IMR-90 (cell line): Measurements from ENCODE around the gene NIT1. TPM values are rescaled to one million over a fixed set of nuclear protein-coding genes. Genes with fewer than 3 reads are reported as not detected.

ENCODE experiments used
- ATAC-seq: fragments of 200-7000 bp; cut with Tn5 transposase; 2 replicates; pipeline ENCODE4 v1.9.1; 2020; ENCODE audit warnings: low read depth, mild to moderate bottlenecking, moderate library complexity
- BruUV-seq: library from RNA; stranded (reverse); fragments of 400-500 nt; replicated peaks from 2 replicates; lab custom pipeline; 2021; lab: Mats Ljungman, UMichigan
- CTCF ChIA-PET: fragments of 300-600 bp; formaldehyde crosslinking; extraction: SDS; loops from one replicate; lab custom pipeline; 2021; ENCODE audit warnings: antibody characterized with exemption; lab: Yijun Ruan, JAX
- POLR2A ChIA-PET: fragments of 300-600 bp; sonication (Branson Sonifier 250); formaldehyde crosslinking; loops from one replicate; lab custom pipeline; 2022; ENCODE audit warnings: antibody characterized with exemption; ENCODE audit not compliant: unreplicated experiment; lab: Charles Lee
- DNase-seq: peaks from one replicate; pipeline ENCODE4 v3.0.0; 2013
- H2AFZ ChIP-seq: replicated peaks from 2 replicates; pipeline ENCODE3; 2013; ENCODE audit warnings: low read length, mild to moderate bottlenecking; ENCODE audit not compliant: poor library complexity
- H2AK5ac ChIP-seq: 2 replicates; pipeline ENCODE4 v1.6.1; 2013; ENCODE audit warnings: low read depth, low read length, inconsistent platforms
- H2AK9ac ChIP-seq: replicated peaks from 2 replicates; pipeline ENCODE3; 2013; ENCODE audit warnings: mild to moderate bottlenecking, low read depth, low read length, moderate library complexity; ENCODE audit not compliant: poor library complexity
- H2BK120ac ChIP-seq: 2 replicates; pipeline ENCODE4 v1.6.1; 2013; ENCODE audit warnings: low read depth, low read length, inconsistent platforms
- H2BK15ac ChIP-seq: 3 replicates; pipeline ENCODE4 v1.6.1; 2013; ENCODE audit warnings: low read depth, low read length, inconsistent platforms
- H2BK20ac ChIP-seq: 2 replicates; pipeline ENCODE4 v1.6.1; 2013; ENCODE audit warnings: low read depth, mild to moderate bottlenecking, inconsistent platforms, low read length, moderate library complexity
- H2BK5ac ChIP-seq: 2 replicates; pipeline ENCODE4 v1.6.1; 2013; ENCODE audit warnings: mild to moderate bottlenecking, low read depth, low read length, inconsistent platforms; ENCODE audit not compliant: poor library complexity, severe bottlenecking
- H3K14ac ChIP-seq: replicated peaks from 2 replicates; pipeline ENCODE4 v1.6.1; 2013; ENCODE audit warnings: low read depth, low read length, inconsistent platforms
- H3K18ac ChIP-seq: 2 replicates; pipeline ENCODE4 v1.6.1; 2013; ENCODE audit warnings: low read depth, low read length, control low read depth
- H3K23ac ChIP-seq: 2 replicates; pipeline ENCODE4 v1.6.1; 2013; ENCODE audit warnings: low read depth, low read length, inconsistent platforms
- H3K27ac ChIP-seq: 2 replicates; pipeline ENCODE4 v1.5.1; 2013; ENCODE audit warnings: mild to moderate bottlenecking, control low read depth, low read length; ENCODE audit not compliant: insufficient read depth
- H3K27me3 ChIP-seq: 2 replicates; pipeline ENCODE4 v1.6.1; 2013; ENCODE audit warnings: low read length; ENCODE audit not compliant: control insufficient read depth, insufficient read depth
- H3K36me3 ChIP-seq: 2 replicates; pipeline ENCODE4 v1.6.1; 2013; ENCODE audit warnings: low read length, mixed read lengths; ENCODE audit not compliant: control insufficient read depth, insufficient read depth
- H3K4ac ChIP-seq: 2 replicates; pipeline ENCODE4 v1.6.1; 2013; ENCODE audit warnings: low read depth, low read length, inconsistent platforms
- H3K4me1 ChIP-seq: 2 replicates; pipeline ENCODE4 v1.6.1; 2013; ENCODE audit warnings: low read length, mixed read lengths; ENCODE audit not compliant: control insufficient read depth, insufficient read depth
- H3K4me2 ChIP-seq: 2 replicates; pipeline ENCODE4 v1.6.1; 2013; ENCODE audit warnings: low read depth, mild to moderate bottlenecking, control low read depth, low read length, moderate library complexity
- H3K4me3 ChIP-seq: 2 replicates; pipeline ENCODE4 v1.5.1; 2013; ENCODE audit warnings: low read depth, mild to moderate bottlenecking, control low read depth, low read length, moderate library complexity; ENCODE audit not compliant: insufficient read depth
- H3K56ac ChIP-seq: 2 replicates; pipeline ENCODE4 v1.6.1; 2013; ENCODE audit warnings: low read length, inconsistent platforms; ENCODE audit not compliant: insufficient read depth; ENCODE audit errors: extremely low read depth
- H3K79me1 ChIP-seq, 2 experiments: 2 replicates each; pipeline ENCODE4 v1.6.1; 2013; ENCODE audit warnings: low read length in 2 of 2, inconsistent platforms in 1 of 2, low read depth in 1 of 2
- H3K9ac ChIP-seq: 2 replicates; pipeline ENCODE4 v1.6.1; 2013; ENCODE audit warnings: low read depth, low read length, control low read depth
- H3K9me1 ChIP-seq: 2 replicates; pipeline ENCODE4 v1.6.1; 2013; ENCODE audit warnings: low read length, inconsistent platforms; ENCODE audit not compliant: insufficient read depth
- H3K9me3 ChIP-seq: 2 replicates; pipeline ENCODE4 v1.6.1; 2013; ENCODE audit warnings: low read length; ENCODE audit not compliant: control insufficient read depth, insufficient read depth
- H4K20me1 ChIP-seq: 2 replicates; pipeline ENCODE4 v1.6.1; 2013; ENCODE audit warnings: low read length, inconsistent platforms; ENCODE audit not compliant: insufficient read depth
- H4K5ac ChIP-seq: 2 replicates; pipeline ENCODE4 v1.6.1; 2013; ENCODE audit warnings: mild to moderate bottlenecking, low read depth, low read length, control low read depth
- H4K8ac ChIP-seq, 2 experiments: 2 replicates each; pipeline ENCODE4 v1.6.1; 2013; ENCODE audit warnings: low read depth in 2 of 2, low read length in 2 of 2, control low read depth in 1 of 2, inconsistent platforms in 1 of 2
- H4K91ac ChIP-seq: 2 replicates; pipeline ENCODE4 v1.6.1; 2013; ENCODE audit warnings: low read depth, low read length, inconsistent platforms; ENCODE audit not compliant: insufficient read depth
- BHLHE40 ChIP-seq: fragments of 150-350 bp; IDR thresholded peaks from 2 replicates; pipeline ENCODE4 v1.6.1; 2016; ENCODE audit warnings: mild to moderate bottlenecking, low read depth, low read length
- CEBPB ChIP-seq: IDR thresholded peaks from 2 replicates; pipeline ENCODE4 v1.6.1; 2012; ENCODE audit warnings: low read depth, low read length, improper control_type of control experiment
- CHD1 ChIP-seq: IDR thresholded peaks from 2 replicates; pipeline ENCODE4 v1.6.1; 2012; ENCODE audit warnings: low read depth, low read length, improper control_type of control experiment
- FOS ChIP-seq: fragments of 150-350 bp; IDR thresholded peaks from 2 replicates; pipeline ENCODE4 v1.6.1; 2016; ENCODE audit warnings: low read depth, low read length
- MAFK ChIP-seq: IDR thresholded peaks from 2 replicates; pipeline ENCODE4 v1.6.1; 2012; ENCODE audit warnings: low read depth, low read length, improper control_type of control experiment
- MAZ ChIP-seq: IDR thresholded peaks from 2 replicates; pipeline ENCODE4 v1.6.1; 2012; ENCODE audit warnings: low read depth, mild to moderate bottlenecking, low read length, improper control_type of control experiment, moderate library complexity, borderline replicate concordance
- MXI1 ChIP-seq: IDR thresholded peaks from 2 replicates; pipeline ENCODE4 v1.6.1; 2012; ENCODE audit warnings: low read depth, mild to moderate bottlenecking, low read length, moderate library complexity, borderline replicate concordance
- NFE2L2 ChIP-seq: fragments of 150-350 bp; IDR thresholded peaks from 2 replicates; pipeline ENCODE4 v1.6.1; 2016; ENCODE audit warnings: low read depth, mild to moderate bottlenecking, low read length
- POLR2A ChIP-seq: IDR thresholded peaks from 2 replicates; pipeline ENCODE4 v1.6.1; 2012; ENCODE audit warnings: mild to moderate bottlenecking, low read depth, low read length
- RAD21 ChIP-seq: IDR thresholded peaks from 2 replicates; pipeline ENCODE4 v1.6.1; 2012; ENCODE audit warnings: low read length, improper control_type of control experiment
- RCOR1 ChIP-seq: IDR thresholded peaks from 2 replicates; pipeline ENCODE4 v1.6.1; 2012; ENCODE audit warnings: mild to moderate bottlenecking, low read length, improper control_type of control experiment; ENCODE audit not compliant: insufficient replicate concordance
- RFX5 ChIP-seq: IDR thresholded peaks from 2 replicates; pipeline ENCODE4 v1.8.0; 2012; ENCODE audit warnings: low read depth, mild to moderate bottlenecking, low read length, moderate library complexity
- SMC3 ChIP-seq: fragments of 150-350 bp; IDR thresholded peaks from 2 replicates; pipeline ENCODE4 v1.6.1; 2016; ENCODE audit warnings: low read depth, mild to moderate bottlenecking, antibody characterized with exemption, low read length, moderate library complexity
- WGBS, 2 experiments: methylation state at CpG; one replicate each; pipeline versions ENCODE4 v1.1.5 to v1.1.7; 2013; ENCODE audit warnings: missing lambda C conversion rate in 2 of 2; ENCODE audit not compliant: insufficient read length in 1 of 2; ENCODE audit errors: extremely low coverage in 2 of 2; 5-methylcytosine and 5-hydroxymethylcytosine counted together
- dilution Hi-C: fragments of 300-500 bp; cut with HindIII; formaldehyde crosslinking; loops from one replicate; pipeline ENCODE4 v1.14.3; 2018; ENCODE audit warnings: low sequenced_read_pairs; ENCODE audit not compliant: unreplicated experiment
- in situ Hi-C: fragments of 300-500 bp; cut with MboI; formaldehyde crosslinking; loops from 3 replicates; pipeline ENCODE4 v1.14.3; 2019; ENCODE audit warnings: low sequenced_read_pairs, inconsistent platforms, mixed read lengths
- intact Hi-C: fragments of 100-400 bp; cut with micrococcal nuclease; formaldehyde crosslinking; loops from 2 replicates; pipeline ENCODE4 v1.10.0; 2022
- polyA plus RNA-seq, 3 experiments: library from polyadenylated mRNA; depleted of rRNA; stranded (reverse); fragments of >200 nt; gene quantifications; 2 replicates each; pipeline ENCODE4 v1.2.3, GENCODE V29; 2012; ENCODE audit warnings: low replicate concordance in 1 of 3
- total RNA-seq: library from RNA; depleted of rRNA; stranded (reverse); fragments of >200 nt; gene quantifications from 2 replicates; pipeline ENCODE4 v1.2.3, GENCODE V29; 2012
- TF ChIP-seq, protein P1 (sequence below): fragments of 150-350 bp; IDR thresholded peaks from 2 replicates; pipeline ENCODE4 v1.6.1; 2017; ENCODE audit warnings: mild to moderate bottlenecking, antibody characterized with exemption, low read length, low read depth
- TF ChIP-seq, protein P2 (sequence below): fragments of 150-350 bp; IDR thresholded peaks from 2 replicates; pipeline ENCODE4 v1.6.1; 2016; ENCODE audit warnings: low read depth, mild to moderate bottlenecking, low read length, moderate library complexity, borderline replicate concordance
- TF ChIP-seq, protein P3 (sequence below): conservative IDR thresholded peaks from 2 replicates; pipeline ENCODE4 v1.5.1; 2012; ENCODE audit warnings: mild to moderate bottlenecking, low read depth, low read length, improper control_type of control experiment

NIT1 gene
- total and polyA plus RNA-seq, 2 of the 4 experiments (the other 2 are of a cell fraction), result 22.8 to 33.6 TPM

DNA sequence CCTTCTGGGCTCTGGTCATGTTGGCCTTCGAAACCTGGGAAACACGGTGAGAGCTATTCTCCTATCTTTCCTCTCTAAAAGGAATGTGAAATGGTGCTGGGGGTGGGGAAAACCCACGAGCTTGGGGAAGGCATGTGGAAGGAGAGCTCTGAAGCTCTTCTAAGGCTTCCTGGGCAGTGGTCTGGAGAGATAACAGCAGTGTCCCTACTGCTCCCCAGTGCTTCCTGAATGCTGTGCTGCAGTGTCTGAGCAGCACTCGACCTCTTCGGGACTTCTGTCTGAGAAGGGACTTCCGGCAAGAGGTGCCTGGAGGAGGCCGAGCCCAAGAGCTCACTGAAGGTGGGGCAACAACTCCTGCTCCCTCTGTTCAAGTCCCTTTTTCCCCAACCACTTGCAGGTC, 44.1 kb downstream of the NIT1 start:
- H4K91ac ChIP-seq, result no peak overlapping the region
- no peak overlapping the region for H4K5ac ChIP-seq
- H3K27me3 ChIP-seq, result no peaks in the 10 kb centered on the region
- no peak overlapping the region for H3K9ac ChIP-seq
- DNase-seq, result no peak
- H3K14ac ChIP-seq, result no peak overlapping the region
- peaks cover 33% of the 10 kb centered on the region for H3K36me3 ChIP-seq
- H2BK120ac ChIP-seq, result no peak overlapping the region
- H2BK5ac ChIP-seq, result no peak overlapping the region
- peaks cover 7% of the 10 kb centered on the region for H3K4me1 ChIP-seq
- H3K4ac ChIP-seq, result no peak overlapping the region
- no peak for TF ChIP-seq RAD21
- TF ChIP-seq RCOR1, result no peak
- TF ChIP-seq, protein P1, sequence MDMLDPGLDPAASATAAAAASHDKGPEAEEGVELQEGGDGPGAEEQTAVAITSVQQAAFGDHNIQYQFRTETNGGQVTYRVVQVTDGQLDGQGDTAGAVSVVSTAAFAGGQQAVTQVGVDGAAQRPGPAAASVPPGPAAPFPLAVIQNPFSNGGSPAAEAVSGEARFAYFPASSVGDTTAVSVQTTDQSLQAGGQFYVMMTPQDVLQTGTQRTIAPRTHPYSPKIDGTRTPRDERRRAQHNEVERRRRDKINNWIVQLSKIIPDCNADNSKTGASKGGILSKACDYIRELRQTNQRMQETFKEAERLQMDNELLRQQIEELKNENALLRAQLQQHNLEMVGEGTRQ, result no peak
- no peak for TF ChIP-seq NFE2L2
- TF ChIP-seq CHD1, result no peak
- no peak for TF ChIP-seq POLR2A
- TF ChIP-seq SMC3, result no peak
- TF ChIP-seq, protein P2, sequence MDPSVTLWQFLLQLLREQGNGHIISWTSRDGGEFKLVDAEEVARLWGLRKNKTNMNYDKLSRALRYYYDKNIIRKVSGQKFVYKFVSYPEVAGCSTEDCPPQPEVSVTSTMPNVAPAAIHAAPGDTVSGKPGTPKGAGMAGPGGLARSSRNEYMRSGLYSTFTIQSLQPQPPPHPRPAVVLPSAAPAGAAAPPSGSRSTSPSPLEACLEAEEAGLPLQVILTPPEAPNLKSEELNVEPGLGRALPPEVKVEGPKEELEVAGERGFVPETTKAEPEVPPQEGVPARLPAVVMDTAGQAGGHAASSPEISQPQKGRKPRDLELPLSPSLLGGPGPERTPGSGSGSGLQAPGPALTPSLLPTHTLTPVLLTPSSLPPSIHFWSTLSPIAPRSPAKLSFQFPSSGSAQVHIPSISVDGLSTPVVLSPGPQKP, result no peak
- TF ChIP-seq MXI1, result no peak
- TF ChIP-seq, protein P3, sequence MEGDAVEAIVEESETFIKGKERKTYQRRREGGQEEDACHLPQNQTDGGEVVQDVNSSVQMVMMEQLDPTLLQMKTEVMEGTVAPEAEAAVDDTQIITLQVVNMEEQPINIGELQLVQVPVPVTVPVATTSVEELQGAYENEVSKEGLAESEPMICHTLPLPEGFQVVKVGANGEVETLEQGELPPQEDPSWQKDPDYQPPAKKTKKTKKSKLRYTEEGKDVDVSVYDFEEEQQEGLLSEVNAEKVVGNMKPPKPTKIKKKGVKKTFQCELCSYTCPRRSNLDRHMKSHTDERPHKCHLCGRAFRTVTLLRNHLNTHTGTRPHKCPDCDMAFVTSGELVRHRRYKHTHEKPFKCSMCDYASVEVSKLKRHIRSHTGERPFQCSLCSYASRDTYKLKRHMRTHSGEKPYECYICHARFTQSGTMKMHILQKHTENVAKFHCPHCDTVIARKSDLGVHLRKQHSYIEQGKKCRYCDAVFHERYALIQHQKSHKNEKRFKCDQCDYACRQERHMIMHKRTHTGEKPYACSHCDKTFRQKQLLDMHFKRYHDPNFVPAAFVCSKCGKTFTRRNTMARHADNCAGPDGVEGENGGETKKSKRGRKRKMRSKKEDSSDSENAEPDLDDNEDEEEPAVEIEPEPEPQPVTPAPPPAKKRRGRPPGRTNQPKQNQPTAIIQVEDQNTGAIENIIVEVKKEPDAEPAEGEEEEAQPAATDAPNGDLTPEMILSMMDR, result no peak
- no peak for TF ChIP-seq FOS
- TF ChIP-seq CEBPB, result no peak
- TF ChIP-seq RFX5, result no peak
- TF ChIP-seq MAZ, result no peak
- TF ChIP-seq BHLHE40, result no peak
- TF ChIP-seq MAFK, result no peak
- no peak overlapping the region for H4K8ac ChIP-seq
- no peak overlapping the region for H3K56ac ChIP-seq
- no peak overlapping the region for H3K4me2 ChIP-seq
- no peak overlapping the region for H3K4me3 ChIP-seq
- H4K20me1 ChIP-seq, result no peaks in the 10 kb centered on the region
- intact Hi-C loops, result no loop called here
- no peak overlapping the region for H2BK15ac ChIP-seq
- in situ Hi-C loops, result no loop called here
- H2AFZ ChIP-seq, result no peak overlapping the region
- no TSS peak for BruUV-seq
- no peak overlapping the region for H2AK5ac ChIP-seq
- no peak overlapping the region for H3K27ac ChIP-seq
- H2AK9ac ChIP-seq, result no peak overlapping the region
- no peak overlapping the region for H2BK20ac ChIP-seq
- CTCF ChIA-PET, result no interaction called here
- WGBS, 2 experiments, result 88% methylated on average over 4 of the region's 7 CpGs; no CpG with 5 or more reads in 1 of the 2 experiments
- no peaks in the 10 kb centered on the region for H3K9me3 ChIP-seq
- H3K23ac ChIP-seq, result no peak overlapping the region
- ATAC-seq, result no peak
- H3K79me1 ChIP-seq, result peaks cover 16 to 34% of the 10 kb centered on the region in 2 experiments
- dilution Hi-C loops, result no loop called here
- H3K18ac ChIP-seq, result no peak overlapping the region
- peaks cover 9% of the 10 kb centered on the region for H3K9me1 ChIP-seq
- POLR2A ChIA-PET, result no interaction called here
